Smooth muscle cell (in vitro differentiated cells): ENCODE data around the gene U2SURP. TPM values are rescaled to one million over a fixed set of nuclear protein-coding genes. Genes with fewer than 3 reads are reported as not detected.

Experiments used
- DNase-seq: peaks from one replicate; lab custom pipeline; 2025; ENCODE audit not compliant: unreplicated experiment; lab: John Stamatoyannopoulos, UW
- H2AFZ ChIP-seq: fragments of 200-600 bp; sonication (generic); 2 replicates; pipeline ENCODE4 v1.6.0; 2016; ENCODE audit warnings: antibody characterized with exemption, low read depth, mild to moderate bottlenecking
- H3F3A ChIP-seq: fragments of 200-600 bp; sonication (generic); 2 replicates; pipeline ENCODE4 v1.6.0; 2017; ENCODE audit warnings: antibody characterized with exemption, low read depth
- H3K27ac ChIP-seq: fragments of 200-600 bp; sonication (generic); 2 replicates; pipeline ENCODE4 v1.5.1; 2016; ENCODE audit warnings: low read depth, mild to moderate bottlenecking
- H3K27me3 ChIP-seq: fragments of 200-600 bp; sonication (generic); 2 replicates; pipeline ENCODE4 v1.6.1; 2016; ENCODE audit warnings: low read depth, mild to moderate bottlenecking
- H3K36me3 ChIP-seq: fragments of 200-600 bp; sonication (generic); 2 replicates; pipeline ENCODE4 v1.5.1; 2016; ENCODE audit warnings: low read depth
- H3K4me1 ChIP-seq: fragments of 200-600 bp; sonication (generic); 2 replicates; pipeline ENCODE4 v1.5.1; 2016; ENCODE audit warnings: low read depth
- H3K4me2 ChIP-seq: fragments of 200-600 bp; sonication (generic); 2 replicates; pipeline ENCODE4 v1.6.0; 2016; ENCODE audit warnings: mild to moderate bottlenecking
- H3K4me3 ChIP-seq: fragments of 200-600 bp; sonication (generic); 2 replicates; pipeline ENCODE4 v1.5.1; 2016; ENCODE audit warnings: mild to moderate bottlenecking
- H3K79me2 ChIP-seq: fragments of 200-600 bp; sonication (generic); 2 replicates; pipeline ENCODE4 v1.6.0; 2016; ENCODE audit warnings: low read depth, mild to moderate bottlenecking
- H3K9ac ChIP-seq: fragments of 200-600 bp; sonication (generic); 2 replicates; pipeline ENCODE4 v1.6.0; 2016; ENCODE audit warnings: low read depth
- H3K9me3 ChIP-seq: fragments of 200-600 bp; sonication (generic); replicated peaks from 2 replicates; pipeline ENCODE4 v1.5.1; 2016; ENCODE audit warnings: low read depth
- H4K20me1 ChIP-seq: fragments of 200-600 bp; sonication (generic); 2 replicates; pipeline ENCODE4 v1.6.0; 2016; ENCODE audit warnings: low read depth
- CTCF ChIP-seq: fragments of 200-600 bp; sonication (generic); IDR thresholded peaks from 2 replicates; pipeline ENCODE4 v1.5.1; 2017; ENCODE audit warnings: borderline replicate concordance, mild to moderate bottlenecking, antibody characterized with exemption; ENCODE audit not compliant: insufficient read depth, poor library complexity, severe bottlenecking
- WGBS: methylation state at CpG from one replicate; pipeline ENCODE4 v1.1.7; 2016; ENCODE audit warnings: low lambda C conversion rate; 5-methylcytosine and 5-hydroxymethylcytosine counted together
- polyA plus RNA-seq: library from polyadenylated mRNA; unstranded; fragments of >200 nt; fragmentation: Nextera tagmentation; extraction: Ambion mirVana; gene quantifications from 2 replicates; pipeline ENCODE4 v1.2.1, GENCODE V29; 2016
- total RNA-seq: library from RNA; depleted of rRNA; stranded (reverse); fragments of >200 nt; gene quantifications from 2 replicates; pipeline ENCODE4 v1.2.3, GENCODE V29; 2014

Gene U2SURP
- total and polyA plus RNA-seq, 2 experiments from 2014 or later, result 49.0 to 80.4 TPM

DNA sequence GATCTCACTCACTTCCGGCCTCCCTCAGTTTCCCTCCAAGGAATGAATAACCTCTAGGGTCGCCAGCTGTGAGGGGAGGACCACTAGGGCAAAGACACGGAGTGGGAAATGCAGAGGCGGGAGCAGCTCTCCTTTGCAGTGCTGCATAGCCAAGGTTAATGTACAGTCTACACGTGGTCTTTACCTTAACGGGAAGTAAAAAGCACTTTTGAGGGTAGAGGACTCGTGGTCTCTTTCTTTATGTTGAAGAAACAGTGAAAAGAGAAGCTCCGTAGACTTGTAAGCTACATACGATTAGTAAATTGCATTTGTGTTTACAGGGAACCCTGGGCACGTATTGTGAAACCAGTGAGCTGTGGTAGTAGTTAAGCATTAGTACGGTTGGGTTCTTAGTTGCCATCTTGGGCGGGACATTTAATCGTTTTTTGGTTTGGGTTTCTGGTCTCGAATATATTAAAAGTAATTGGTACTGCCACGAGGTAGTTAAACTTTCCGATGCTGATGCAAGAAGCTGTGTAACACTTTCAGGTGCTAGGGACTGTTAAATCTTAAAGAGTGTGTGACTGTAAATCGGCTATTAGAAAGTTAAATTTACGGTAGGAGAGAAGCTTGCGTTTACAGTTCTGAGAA is 828 bp downstream of the U2SURP start:
- DNase-seq, result no peak
- peaks cover 45% of the 10 kb centered on the region for H4K20me1 ChIP-seq
- under 1% methylated on average over 19 of the region's 19 CpGs for WGBS
- H3K36me3 ChIP-seq, result no peaks in the 10 kb centered on the region
- H2AFZ ChIP-seq, result peak overlapping the region; percentile 86
- H3K79me2 ChIP-seq, result peaks cover 57% of the 10 kb centered on the region
- H3K9ac ChIP-seq, result peak overlapping the region; percentile 94
- H3K4me1 ChIP-seq, result peaks cover 12% of the 10 kb centered on the region
- peak overlapping the region; percentile 95 for H3K27ac ChIP-seq
- no peaks in the 10 kb centered on the region for H3K27me3 ChIP-seq
- peak overlapping the region; percentile 80 for H3K4me3 ChIP-seq
- H3K9me3 ChIP-seq, result no peaks in the 10 kb centered on the region
- H3K4me2 ChIP-seq, result peak overlapping the region; percentile 90
- no peak for TF ChIP-seq CTCF
- peaks cover 6% of the 10 kb centered on the region for H3F3A ChIP-seq

- 6% methylated on average over 9 of the region's 9 CpGs for WGBS
- Histone ChIP-seq H3K9ac (peak overlapping the region; percentile 94), H4K20me1 (peaks cover 50% of the 10 kb centered on the region)
Measured at GRCh38 chr3:143002727-143003126, 1.4 kb downstream of the U2SURP start.

DNA sequence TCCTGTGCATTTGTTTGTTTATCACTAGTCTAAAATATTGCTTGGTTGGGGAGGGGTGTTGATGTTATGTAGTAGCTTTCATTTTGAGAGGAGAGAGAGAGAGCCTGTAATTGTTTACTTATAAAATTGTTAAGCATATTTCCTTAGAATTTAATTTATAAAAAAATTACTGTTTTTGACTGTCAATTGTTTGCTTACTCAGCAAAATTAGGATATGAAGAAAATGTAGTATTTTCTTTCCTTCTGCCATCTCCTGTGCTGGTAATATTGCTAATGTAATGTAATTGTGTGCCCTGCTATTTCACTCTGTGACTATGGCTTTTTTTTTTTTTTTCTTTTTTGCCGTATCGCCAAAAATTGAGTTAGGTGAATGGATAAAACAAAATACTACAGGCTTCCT is 3.5 kb downstream of the U2SURP start:
- 90% methylated on average over 2 of the region's 2 CpGs for WGBS
- H3K9ac ChIP-seq, result no peak overlapping the region
- peaks cover 83% of the 10 kb centered on the region for H3K79me2 ChIP-seq
- peaks cover 12% of the 10 kb centered on the region for H3K4me1 ChIP-seq
- TF ChIP-seq CTCF, result no peak
- DNase-seq, result no peak
- no peak overlapping the region for H3K4me2 ChIP-seq
- H3K9me3 ChIP-seq, result no peaks in the 10 kb centered on the region
- no peaks in the 10 kb centered on the region for H3K36me3 ChIP-seq
- no peaks in the 10 kb centered on the region for H3K27me3 ChIP-seq
- peaks cover 6% of the 10 kb centered on the region for H3F3A ChIP-seq
- no peak overlapping the region for H3K4me3 ChIP-seq
- H4K20me1 ChIP-seq, result peaks cover 71% of the 10 kb centered on the region
- no peak overlapping the region for H2AFZ ChIP-seq
- no peak overlapping the region for H3K27ac ChIP-seq

More at GRCh38 chr3:143002727-143003126, 1.4 kb downstream of the U2SURP start:
- no peaks in the 10 kb centered on the region for H3K36me3 ChIP-seq
- peak overlapping the region; percentile 90 for H3K4me2 ChIP-seq
- no peaks in the 10 kb centered on the region for H3K9me3 ChIP-seq
- H2AFZ ChIP-seq, result no peak overlapping the region
- H3K27me3 ChIP-seq, result no peaks in the 10 kb centered on the region
- H3K4me1 ChIP-seq, result peaks cover 12% of the 10 kb centered on the region
- TF ChIP-seq CTCF, result no peak
- H3K27ac ChIP-seq, result peak overlapping the region; percentile 95
- no peak for DNase-seq
- H3K4me3 ChIP-seq, result peak overlapping the region; percentile 80
- peaks cover 62% of the 10 kb centered on the region for H3K79me2 ChIP-seq
- peaks cover 6% of the 10 kb centered on the region for H3F3A ChIP-seq

DNA sequence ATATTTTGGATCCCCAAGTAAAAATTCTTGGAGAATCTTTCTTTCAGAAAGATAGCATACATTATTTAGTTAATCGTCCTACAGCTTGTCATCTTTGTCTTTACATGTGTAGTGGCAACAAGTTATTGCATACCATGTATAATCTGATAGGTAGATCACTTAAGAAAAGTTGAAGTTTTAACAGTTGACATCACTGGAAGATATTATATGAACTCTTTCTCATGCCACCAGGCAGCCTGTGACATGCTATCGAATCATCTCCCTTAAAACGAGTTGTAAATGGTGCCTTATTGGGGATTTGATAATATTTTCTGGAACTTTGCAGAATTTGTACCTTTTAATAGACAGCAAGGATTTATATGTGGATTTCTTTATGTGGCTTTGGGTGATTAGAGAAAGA is 8.7 kb downstream of the U2SURP start:
- Histone ChIP-seq H4K20me1 (peaks cover 96% of the 10 kb centered on the region), H3K4me1 (no peaks in the 10 kb centered on the region), H3K27me3 (no peaks in the 10 kb centered on the region), H3K9me3 (no peaks in the 10 kb centered on the region), H3K9ac (no peak overlapping the region), H3K36me3 (peaks cover 8% of the 10 kb centered on the region), H3K4me3 (no peak overlapping the region), H3K79me2 (peaks cover 91% of the 10 kb centered on the region), H3K4me2 (no peak overlapping the region), H3F3A (peaks cover 2% of the 10 kb centered on the region), H3K27ac (no peak overlapping the region), H2AFZ (no peak overlapping the region)
- DNase-seq, result no peak
- no peak for TF ChIP-seq CTCF
- WGBS, result 79% methylated on average over 3 of the region's 3 CpGs
